Fibroblast of the aortic adventitia (primary cell): ENCODE data around the gene SMC3. TPM values are rescaled to one million over a fixed set of nuclear protein-coding genes. Genes with fewer than 3 reads are reported as not detected.

Experiments used
- DNase-seq: peaks from one replicate; pipeline ENCODE4 v3.0.0-alpha.2; 2010; ENCODE audit warnings: low read depth
- H3K4me3 ChIP-seq: 2 replicates; pipeline ENCODE4 v1.5.1; 2011; ENCODE audit warnings: low read depth, mild to moderate bottlenecking, control low read depth, low read length, moderate library complexity
- CTCF ChIP-seq: IDR thresholded peaks from 2 replicates; pipeline ENCODE4 v1.5.1; 2011; ENCODE audit warnings: mild to moderate bottlenecking, low read length, control low read depth, inconsistent platforms; ENCODE audit not compliant: insufficient read depth
- total RNA-seq: library from RNA; depleted of rRNA; stranded (reverse); fragments of >200 nt; gene quantifications from 2 replicates; pipeline ENCODE4 v1.2.3, GENCODE V29; 2012; ENCODE audit warnings: low replicate concordance

The SMC3 gene
- total RNA-seq, 1 donor, result 49.3 TPM

- no peak for TF ChIP-seq CTCF
- no peak overlapping the region for H3K4me3 ChIP-seq
- DNase-seq, result no peak
These were observed 21.4 kb upstream of the SMC3 start for GRCh38 chr10:110546077-110546476.

GRCh38 chr10:110546499-110547110 lies 20.9 kb upstream of the SMC3 start:
- TF ChIP-seq CTCF, result no peak
- H3K4me3 ChIP-seq, result no peak overlapping the region
- no peak for DNase-seq

- DNase-seq, result peak; percentile 83
- H3K4me3 ChIP-seq, result no peak overlapping the region
- TF ChIP-seq CTCF, result peak; percentile 67
These were observed 20.2 kb upstream of the SMC3 start for GRCh38 chr10:110547139-110547761.

GRCh38 chr10:110548002-110548401 lies 19.5 kb upstream of the SMC3 start:
- no peak for DNase-seq
- TF ChIP-seq CTCF, result no peak
- H3K4me3 ChIP-seq, result no peak overlapping the region

GRCh38 chr10:110549211-110549610 lies 18.3 kb upstream of the SMC3 start:
- TF ChIP-seq CTCF, result no peak
- no peak for DNase-seq
- H3K4me3 ChIP-seq, result no peak overlapping the region

GRCh38 chr10:110553905-110554304 lies 13.6 kb upstream of the SMC3 start:
- DNase-seq, result no peak
- no peak for TF ChIP-seq CTCF
- no peak overlapping the region for H3K4me3 ChIP-seq
